Esophagus squamous epithelium (tissue), 4 donors: ENCODE measurements around the gene MAP4K4.

Experiments
- POLR2A ChIP-seq, 4 donors: fragments of 450-650 bp; IDR thresholded peaks; one replicate each; pipeline ENCODE4 v1.6.1; 2017; ENCODE audit warnings: antibody characterized with exemption in 4 of 4, mild to moderate bottlenecking in 4 of 4, moderate library complexity in 3 of 4
- TF ChIP-seq, protein P1 (sequence below), 6 experiments: fragments of 450-650 bp in 4 of 6; fragments of 200-600 bp in 2 of 6; sonication (generic) in 2 of 6; IDR thresholded peaks; one replicate each; pipeline ENCODE4 v1.5.1; 2016 to 2019; ENCODE audit warnings: antibody characterized with exemption in 6 of 6, mild to moderate bottlenecking in 4 of 6, moderate library complexity in 4 of 6

- TF ChIP-seq POLR2A (IDR thresholded peaks at IDR 0.05): no peak
- TF ChIP-seq, protein P1, sequence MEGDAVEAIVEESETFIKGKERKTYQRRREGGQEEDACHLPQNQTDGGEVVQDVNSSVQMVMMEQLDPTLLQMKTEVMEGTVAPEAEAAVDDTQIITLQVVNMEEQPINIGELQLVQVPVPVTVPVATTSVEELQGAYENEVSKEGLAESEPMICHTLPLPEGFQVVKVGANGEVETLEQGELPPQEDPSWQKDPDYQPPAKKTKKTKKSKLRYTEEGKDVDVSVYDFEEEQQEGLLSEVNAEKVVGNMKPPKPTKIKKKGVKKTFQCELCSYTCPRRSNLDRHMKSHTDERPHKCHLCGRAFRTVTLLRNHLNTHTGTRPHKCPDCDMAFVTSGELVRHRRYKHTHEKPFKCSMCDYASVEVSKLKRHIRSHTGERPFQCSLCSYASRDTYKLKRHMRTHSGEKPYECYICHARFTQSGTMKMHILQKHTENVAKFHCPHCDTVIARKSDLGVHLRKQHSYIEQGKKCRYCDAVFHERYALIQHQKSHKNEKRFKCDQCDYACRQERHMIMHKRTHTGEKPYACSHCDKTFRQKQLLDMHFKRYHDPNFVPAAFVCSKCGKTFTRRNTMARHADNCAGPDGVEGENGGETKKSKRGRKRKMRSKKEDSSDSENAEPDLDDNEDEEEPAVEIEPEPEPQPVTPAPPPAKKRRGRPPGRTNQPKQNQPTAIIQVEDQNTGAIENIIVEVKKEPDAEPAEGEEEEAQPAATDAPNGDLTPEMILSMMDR (IDR thresholded peaks at IDR 0.05): no peak
Observed at GRCh38 chr2:101912545-101912944, 215.0 kb downstream of the MAP4K4 start.
